HL-60 (cell line): ENCODE measurements around the gene THAP3.

ENCODE experiments used
- DNase-seq, 2 experiments: peaks; one replicate each; pipeline ENCODE4 v3.0.0-alpha.2; 2010 to 2020; ENCODE audit warnings: low read depth in 1 of 2, low spot score in 1 of 2
- H3K27ac ChIP-seq: fragments of 250-450 bp; sonication (Bioruptor Pico); replicated peaks from 2 replicates; pipeline ENCODE4 v1.5.1; 2020; ENCODE audit warnings: mild to moderate bottlenecking, moderate library complexity
- H3K27me3 ChIP-seq: fragments of 250-450 bp; sonication (Bioruptor Pico); 2 replicates; pipeline ENCODE4 v1.5.1; 2021; ENCODE audit warnings: mild to moderate bottlenecking, moderate library complexity; ENCODE audit not compliant: insufficient read depth, poor library complexity, severe bottlenecking
- H3K4me3 ChIP-seq: replicated peaks from 2 replicates; pipeline ENCODE4 v1.5.1; 2011; ENCODE audit warnings: mild to moderate bottlenecking, control low read depth, low read length; ENCODE audit not compliant: insufficient read depth
- GABPA ChIP-seq: IDR thresholded peaks from 2 replicates; pipeline ENCODE4 v1.6.1; 2012; ENCODE audit warnings: low read depth
- POLR2AphosphoS5 ChIP-seq: IDR thresholded peaks from 2 replicates; pipeline ENCODE4 v1.6.1; 2012; ENCODE audit warnings: low read depth
- REST ChIP-seq: IDR thresholded peaks from 2 replicates; pipeline ENCODE4 v1.6.1; 2012; ENCODE audit warnings: low read depth; ENCODE audit not compliant: insufficient replicate concordance
- SPI1 ChIP-seq: IDR thresholded peaks from 2 replicates; pipeline ENCODE4 v1.6.1; 2012; ENCODE audit warnings: low read depth, mild to moderate bottlenecking, borderline replicate concordance
- TF ChIP-seq, protein P1 (sequence below): IDR thresholded peaks from one replicate; pipeline ENCODE4 v1.5.1; 2011; ENCODE audit warnings: low read length, control low read depth, inconsistent platforms; ENCODE audit not compliant: insufficient read depth

Gene THAP3

GRCh38 chr1:6653436-6654290 lies 29.0 kb downstream of the THAP3 start:
- Histone ChIP-seq H3K27ac (peak overlapping the region; percentile 36), H3K4me3 (no peak overlapping the region), H3K27me3 (no peaks in the 10 kb centered on the region)
- DNase-seq: no peak
- no peak for TF ChIP-seq GABPA
- no peak for TF ChIP-seq REST
- TF ChIP-seq SPI1: no peak
- TF ChIP-seq, protein P1, sequence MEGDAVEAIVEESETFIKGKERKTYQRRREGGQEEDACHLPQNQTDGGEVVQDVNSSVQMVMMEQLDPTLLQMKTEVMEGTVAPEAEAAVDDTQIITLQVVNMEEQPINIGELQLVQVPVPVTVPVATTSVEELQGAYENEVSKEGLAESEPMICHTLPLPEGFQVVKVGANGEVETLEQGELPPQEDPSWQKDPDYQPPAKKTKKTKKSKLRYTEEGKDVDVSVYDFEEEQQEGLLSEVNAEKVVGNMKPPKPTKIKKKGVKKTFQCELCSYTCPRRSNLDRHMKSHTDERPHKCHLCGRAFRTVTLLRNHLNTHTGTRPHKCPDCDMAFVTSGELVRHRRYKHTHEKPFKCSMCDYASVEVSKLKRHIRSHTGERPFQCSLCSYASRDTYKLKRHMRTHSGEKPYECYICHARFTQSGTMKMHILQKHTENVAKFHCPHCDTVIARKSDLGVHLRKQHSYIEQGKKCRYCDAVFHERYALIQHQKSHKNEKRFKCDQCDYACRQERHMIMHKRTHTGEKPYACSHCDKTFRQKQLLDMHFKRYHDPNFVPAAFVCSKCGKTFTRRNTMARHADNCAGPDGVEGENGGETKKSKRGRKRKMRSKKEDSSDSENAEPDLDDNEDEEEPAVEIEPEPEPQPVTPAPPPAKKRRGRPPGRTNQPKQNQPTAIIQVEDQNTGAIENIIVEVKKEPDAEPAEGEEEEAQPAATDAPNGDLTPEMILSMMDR: no peak
- TF ChIP-seq POLR2AphosphoS5: no peak

DNA sequence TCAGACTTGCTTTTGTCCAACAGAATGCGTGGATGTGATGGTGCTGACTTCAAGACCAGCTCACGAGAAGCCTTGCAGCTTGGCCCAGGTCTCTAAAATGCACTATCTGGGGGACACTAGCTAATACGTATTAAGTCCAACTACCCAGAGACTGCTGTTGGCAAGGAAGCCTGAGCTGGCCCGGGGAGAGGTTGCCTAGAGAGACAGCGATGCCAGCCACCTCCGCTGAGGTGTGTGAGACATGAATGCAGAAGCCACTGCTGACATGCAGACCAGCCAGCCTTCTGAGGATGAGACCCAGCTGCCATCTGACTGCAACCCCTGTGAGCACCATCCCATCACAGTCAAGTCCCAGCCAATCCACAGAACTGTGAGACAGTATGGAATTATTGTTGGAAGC lies 32.5 kb downstream of the THAP3 start:
- TF ChIP-seq SPI1: no peak
- TF ChIP-seq REST: no peak
- TF ChIP-seq GABPA: no peak
- TF ChIP-seq, protein P1: no peak
- TF ChIP-seq POLR2AphosphoS5: no peak
- Histone ChIP-seq H3K27ac (no peak overlapping the region), H3K27me3 (no peaks in the 10 kb centered on the region), H3K4me3 (no peak overlapping the region)
- no peak for DNase-seq

GRCh38 chr1:6658359-6659060 lies 33.8 kb downstream of the THAP3 start:
- Histone ChIP-seq H3K27me3 (no peaks in the 10 kb centered on the region), H3K27ac (no peak overlapping the region), H3K4me3 (no peak overlapping the region)
- DNase-seq: no peak
- no peak for TF ChIP-seq GABPA
- no peak for TF ChIP-seq REST
- no peak for TF ChIP-seq SPI1
